H9 (cell line): Measurements from ENCODE around the gene CARD11. TPM values are rescaled to one million over a fixed set of nuclear protein-coding genes. Genes with fewer than 3 reads are reported as not detected.

Source experiments
- DNase-seq: peaks from one replicate; pipeline ENCODE4 v3.0.0-alpha.2; 2017
- H2AFZ ChIP-seq: one replicate; pipeline ENCODE4 v1.6.1; 2013; ENCODE audit warnings: mild to moderate bottlenecking, low read length, control low read depth, moderate library complexity
- H2AK5ac ChIP-seq: 2 replicates; pipeline ENCODE4 v1.6.1; 2013; ENCODE audit warnings: low read length, control low read depth, mixed read lengths; ENCODE audit not compliant: insufficient read length
- H2BK120ac ChIP-seq: one replicate; pipeline ENCODE4 v1.6.1; 2013; ENCODE audit warnings: low read depth, mild to moderate bottlenecking, low read length, control low read depth, inconsistent platforms; ENCODE audit not compliant: poor library complexity, severe bottlenecking
- H2BK12ac ChIP-seq: 2 replicates; pipeline ENCODE4 v1.6.1; 2013; ENCODE audit warnings: low read length, control low read depth, mixed read lengths, low read depth; ENCODE audit not compliant: insufficient read length
- H2BK15ac ChIP-seq: 2 replicates; pipeline ENCODE4 v1.6.1; 2013; ENCODE audit warnings: low read depth, low read length, control low read depth
- H2BK20ac ChIP-seq: one replicate; pipeline ENCODE4 v1.6.1; 2013; ENCODE audit warnings: low read depth, mild to moderate bottlenecking, low read length, control low read depth, inconsistent platforms; ENCODE audit not compliant: poor library complexity, severe bottlenecking
- H2BK5ac ChIP-seq: 2 replicates; pipeline ENCODE4 v1.6.1; 2013; ENCODE audit warnings: low read length, control low read depth, mixed read lengths; ENCODE audit not compliant: insufficient read length
- H3K14ac ChIP-seq: 2 replicates; pipeline ENCODE4 v1.6.1; 2013; ENCODE audit warnings: low read length, control low read depth; ENCODE audit not compliant: insufficient read depth
- H3K18ac ChIP-seq: 2 replicates; pipeline ENCODE4 v1.6.1; 2013; ENCODE audit warnings: low read depth, mild to moderate bottlenecking, mixed read lengths, low read length, control low read depth; ENCODE audit not compliant: insufficient read length
- H3K23ac ChIP-seq: 2 replicates; pipeline ENCODE4 v1.6.1; 2013; ENCODE audit warnings: low read length, control low read depth, mixed read lengths, low read depth; ENCODE audit not compliant: insufficient read length
- H3K23me2 ChIP-seq: 2 replicates; pipeline ENCODE4 v1.6.1; 2013; ENCODE audit warnings: low read depth, mild to moderate bottlenecking, mixed read lengths, low read length, control low read depth; ENCODE audit not compliant: insufficient read length, poor library complexity, severe bottlenecking
- H3K27ac ChIP-seq: 2 replicates; pipeline ENCODE4 v1.5.1; 2013; ENCODE audit warnings: low read length, control low read depth, mixed read lengths, low read depth; ENCODE audit not compliant: insufficient read length
- H3K27me3 ChIP-seq: 2 replicates; pipeline ENCODE4 v1.6.1; 2013; ENCODE audit warnings: low read length, control low read depth, inconsistent platforms; ENCODE audit not compliant: insufficient read depth
- H3K4ac ChIP-seq: 2 replicates; pipeline ENCODE4 v1.6.1; 2013; ENCODE audit warnings: low read depth, mild to moderate bottlenecking, control low read depth, inconsistent platforms, low read length, moderate library complexity
- H3K4me1 ChIP-seq: 2 replicates; pipeline ENCODE4 v1.6.1; 2013; ENCODE audit warnings: low read length, control low read depth, inconsistent platforms; ENCODE audit not compliant: insufficient read depth
- H3K4me2 ChIP-seq: 2 replicates; pipeline ENCODE4 v1.6.1; 2013; ENCODE audit warnings: low read length, control low read depth, mixed read lengths; ENCODE audit not compliant: insufficient read length, insufficient read depth
- H3K56ac ChIP-seq: 2 replicates; pipeline ENCODE4 v1.6.1; 2013; ENCODE audit warnings: low read depth, mild to moderate bottlenecking, mixed read lengths, low read length, control low read depth; ENCODE audit not compliant: insufficient read length
- H3K79me1 ChIP-seq: 2 replicates; pipeline ENCODE4 v1.6.1; 2013; ENCODE audit warnings: low read depth, mild to moderate bottlenecking, moderate library complexity, low read length, control low read depth, inconsistent platforms; ENCODE audit not compliant: insufficient read depth, poor library complexity, severe bottlenecking
- H3K79me2 ChIP-seq: 2 replicates; pipeline ENCODE4 v1.6.1; 2013; ENCODE audit warnings: low read length, control low read depth, inconsistent platforms; ENCODE audit not compliant: insufficient read depth
- H3K9ac ChIP-seq: 2 replicates; pipeline ENCODE4 v1.6.1; 2013; ENCODE audit warnings: low read length, control low read depth, mixed read lengths; ENCODE audit not compliant: insufficient read length; ENCODE audit errors: extremely low read depth
- H3K9me3 ChIP-seq: one replicate; pipeline ENCODE4 v1.6.1; 2013; ENCODE audit warnings: low read depth, low read length, inconsistent platforms; ENCODE audit not compliant: control insufficient read depth
- H3T11ph ChIP-seq: one replicate; pipeline ENCODE4 v1.6.1; 2013; ENCODE audit warnings: mild to moderate bottlenecking, low read length, control low read depth, inconsistent platforms
- H4K20me1 ChIP-seq: one replicate; pipeline ENCODE4 v1.6.1; 2013; ENCODE audit not compliant: control insufficient read depth, insufficient read length, insufficient read depth
- H4K5ac ChIP-seq: 2 replicates; pipeline ENCODE4 v1.6.1; 2013; ENCODE audit warnings: low read depth, mild to moderate bottlenecking, mixed read lengths, low read length, control low read depth; ENCODE audit not compliant: insufficient read length
- H4K8ac ChIP-seq: replicated peaks from 2 replicates; pipeline ENCODE4 v1.6.1; 2013; ENCODE audit warnings: low read length, control low read depth, mixed read lengths, low read depth; ENCODE audit not compliant: insufficient read length
- H4K91ac ChIP-seq: 2 replicates; pipeline ENCODE4 v1.6.1; 2013; ENCODE audit warnings: low read depth, mild to moderate bottlenecking, moderate library complexity, mixed read lengths, low read length, control low read depth; ENCODE audit not compliant: insufficient read length
- H3K27ac Mint-ChIP-seq, 3 experiments: 2 replicates in 2 of 3; 3 replicates in 1 of 3; pipeline ENCODE4 v1.8.0; 2020 to 2021; ENCODE audit warnings: mixed read lengths in 3 of 3, mild to moderate bottlenecking in 1 of 3, moderate library complexity in 1 of 3
- H3K27me3 Mint-ChIP-seq: 2 replicates; pipeline ENCODE4 v1.8.0; 2021; ENCODE audit warnings: low read depth, mild to moderate bottlenecking, moderate library complexity, mixed read lengths
- H3K36me3 Mint-ChIP-seq, 3 experiments: 2 replicates in 2 of 3; 3 replicates in 1 of 3; pipeline ENCODE4 v1.8.0; 2020 to 2021; ENCODE audit warnings: low read depth in 3 of 3, mixed read lengths in 3 of 3; ENCODE audit not compliant: insufficient read depth in 1 of 3
- H3K4me1 Mint-ChIP-seq, 2 experiments: 2 replicates each; pipeline ENCODE4 v1.8.0; 2020; ENCODE audit warnings: mixed read lengths in 2 of 2
- H3K4me3 Mint-ChIP-seq, 2 experiments: 2 replicates in 1 of 2; 3 replicates in 1 of 2; pipeline ENCODE4 v1.8.0; 2020 to 2021; ENCODE audit warnings: mild to moderate bottlenecking in 2 of 2, mixed read lengths in 2 of 2, moderate library complexity in 1 of 2
- H3K9me3 Mint-ChIP-seq, 2 experiments: 2 replicates in 1 of 2; 3 replicates in 1 of 2; pipeline ENCODE4 v1.8.0; 2020; ENCODE audit warnings: mild to moderate bottlenecking in 2 of 2, mixed read lengths in 2 of 2, moderate library complexity in 1 of 2
- CTCF ChIP-seq: fragments of 200-600 bp; sonication (generic); conservative IDR thresholded peaks from 3 replicates; pipeline ENCODE4 v1.8.0; 2021; ENCODE audit warnings: antibody characterized with exemption, mild to moderate bottlenecking
- WGBS: extraction: QIAGEN DNeasy Blood & Tissue Kit; methylation state at CpG from one replicate; pipeline ENCODE4 v1.1.7; 2013; ENCODE audit warnings: missing lambda C conversion rate, low lambda C conversion rate, mixed read lengths; ENCODE audit not compliant: insufficient read length; ENCODE audit errors: extremely low coverage; 5-methylcytosine and 5-hydroxymethylcytosine counted together
- total RNA-seq: library from RNA; stranded (reverse); gene quantifications from 2 replicates; pipeline ENCODE4 v1.2.1, GENCODE V29; 2021

Gene CARD11
- total RNA-seq, 1 experiment from 2014 or later, result 20.0 TPM

DNA sequence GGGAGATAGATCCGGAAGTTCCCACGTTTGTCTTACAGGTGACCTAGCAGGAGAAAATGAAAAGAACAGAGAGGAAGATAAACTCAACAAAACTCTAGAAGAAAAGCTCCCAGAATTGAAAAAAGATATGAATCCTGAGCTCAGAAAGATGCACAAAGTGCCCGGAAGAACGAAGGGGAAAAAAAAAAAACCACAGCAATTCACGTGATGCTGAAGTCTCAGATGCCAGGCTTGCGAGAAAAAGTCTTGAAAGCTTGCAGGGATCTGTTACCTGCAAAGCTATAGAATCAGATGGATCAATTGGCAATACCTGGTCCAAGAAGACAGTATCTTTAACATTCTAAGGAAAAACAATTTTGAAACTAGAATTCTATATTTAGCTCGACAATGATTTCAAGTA is 33.5 kb downstream of the CARD11 start:
- Histone ChIP-seq H4K20me1 (peaks cover 2% of the 10 kb centered on the region), H2BK12ac (no peak overlapping the region), H4K91ac (no peak overlapping the region), H3K27ac (no peak overlapping the region), H2BK120ac (no peak overlapping the region), H3K9ac (no peak overlapping the region), H2AFZ (no peak overlapping the region), H3K56ac (no peak overlapping the region), H3T11ph (no peak overlapping the region), H3K23me2 (no peaks in the 10 kb centered on the region), H3K4ac (no peak overlapping the region), H2AK5ac (no peak overlapping the region), H4K8ac (no peak overlapping the region), H3K79me1 (no peaks in the 10 kb centered on the region), H3K23ac (no peak overlapping the region), H3K4me2 (no peak overlapping the region), H2BK20ac (no peak overlapping the region), H2BK15ac (no peak overlapping the region), H3K9me3 (no peaks in the 10 kb centered on the region), H4K5ac (no peak overlapping the region), H3K27me3 (no peaks in the 10 kb centered on the region), H3K79me2 (no peaks in the 10 kb centered on the region), H3K4me1 (0 out of 2 replicates have a peak, but pooled peaks cover 2% of the 10 kb centered on the region), H3K14ac (no peak overlapping the region), H2BK5ac (no peak overlapping the region), H3K18ac (no peak overlapping the region)
- no peak for TF ChIP-seq CTCF
- H3K36me3 Mint-ChIP-seq, result peaks cover 0 to 2% (median 0%) of the 10 kb centered on the region in 3 experiments; a peak in 4 of 7 replicates
- no peak for DNase-seq
- 0 out of 5 replicates have a peak, but pooled peaks cover 0 to 2% of the 10 kb centered on the region in 2 experiments for H3K9me3 Mint-ChIP-seq
- no peak overlapping the region for H3K4me3 Mint-ChIP-seq
- H3K27me3 Mint-ChIP-seq, result no peaks in the 10 kb centered on the region; the same call in 1 of the 2 replicates
- peaks cover 0 to 3% of the 10 kb centered on the region in 2 experiments; a peak in 1 of 4 replicates for H3K4me1 Mint-ChIP-seq
- peak overlapping the region in 1 of 3 experiments; percentile 0; a peak in 1 of 7 replicates for H3K27ac Mint-ChIP-seq
- no CpG with 5 or more reads among the region's 7 CpGs for WGBS
